ENCODE results near the gene ALDH9A1. TPM values are rescaled to one million over a fixed set of nuclear protein-coding genes. Genes with fewer than 3 reads are reported as not detected.
A peak's percentile ranks its signal among the peaks of the same experiment; 100 is the strongest.
"Not testable (repeated sequence)": the region's sequence is repeated elsewhere in the genome, so short reads cannot be mapped to it uniquely, and the experiment has no call there.

ALDH9A1 gene
- total and polyA plus RNA-seq, 7 experiments from 2014 or later: 25.0 to 88.4 (median 41.6) TPM

- peaks cover 29 to 72% (median 59%) of the 10 kb centered on the region in 7 donors for H3K4me1 Mint-ChIP-seq
- H3K27me3 Mint-ChIP-seq: no peaks in the 10 kb centered on the region
- peaks cover 0 to 13% of the 10 kb centered on the region in 2 donors for H3K4me1 ChIP-seq (ENCODE audit: control insufficient read depth in 2 of 2, insufficient read depth in 2 of 2, low read length in 2 of 2)
- H3K9me3 Mint-ChIP-seq: peaks cover 0 to 7% (median 2%) of the 10 kb centered on the region in 11 donors
- H3K27ac Mint-ChIP-seq: peak overlapping the region in 7 of 9 donors; percentile 16 to 71 (median 48)
- no peak for ATAC-seq
- POLR2A ChIA-PET: interaction anchor here (0.6 kb wide), 1 partner anchor 8 kb away, joined by 3 read pairs; no protein-coding TSS in a partner anchor
- CTCF ChIA-PET: interaction anchor here (0.6 kb wide), 1 partner anchor 16 kb away, joined by 3 read pairs; no protein-coding TSS in a partner anchor
- H3K36me3 ChIP-seq (ENCODE audit: control insufficient read depth in 2 of 3, insufficient read depth in 3 of 3, low read length in 3 of 3): peaks cover 0 to 45% (median 17%) of the 10 kb centered on the region in 3 experiments
- H3K27me3 ChIP-seq (ENCODE audit: control insufficient read depth in 2 of 2, insufficient read depth in 2 of 2, low read length in 2 of 2): no peaks in the 10 kb centered on the region
- intact Hi-C loops (cut with micrococcal nuclease): loop anchor here in 1 of 2 donors (5.0 kb wide), 1 partner anchor 52 kb away; the partner anchor contains the start of gene MGST3
- H3K4me3 Mint-ChIP-seq: no peak overlapping the region
- H3K36me3 Mint-ChIP-seq: peaks cover 21 to 86% (median 62%) of the 10 kb centered on the region in 5 donors
- H3K9me3 ChIP-seq (ENCODE audit: control insufficient read depth in 2 of 3, low read length in 3 of 3): no peaks in the 10 kb centered on the region
- H3K4me3 ChIP-seq (ENCODE audit: low read length): no peak overlapping the region
- no peak overlapping the region for H3K27ac ChIP-seq (ENCODE audit: low read depth, low read length)
- no peak for DNase-seq
Observed at GRCh38 chr1:165683848-165684485, 14.4 kb downstream of the ALDH9A1 start.

DNA sequence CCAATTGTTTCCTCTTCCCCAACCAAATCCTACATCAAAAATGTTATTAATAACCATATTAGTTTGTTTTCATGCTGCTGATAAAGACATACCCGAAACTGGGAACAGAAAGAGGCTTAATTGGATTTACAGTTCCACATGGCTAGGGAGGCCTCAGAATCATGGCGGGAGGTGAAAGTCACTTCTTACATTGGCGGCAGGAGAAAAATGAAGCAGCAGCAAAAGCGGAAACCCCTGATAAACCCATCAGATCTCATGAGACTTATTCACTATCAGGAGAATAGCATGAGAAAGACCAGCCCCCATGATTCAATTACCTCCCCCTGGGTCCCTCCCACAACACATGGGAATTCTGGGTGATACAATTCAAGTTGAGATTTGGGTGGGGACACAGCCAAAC, 17.6 kb downstream of the ALDH9A1 start:
- CTCF ChIA-PET; H3K9me3 Mint-ChIP-seq; H3K4me3 Mint-ChIP-seq; DNase-seq; POLR2A ChIA-PET; H3K27me3 ChIP-seq (ENCODE audit: control insufficient read depth in 2 of 2, insufficient read depth in 2 of 2, low read length in 2 of 2); H3K4me3 ChIP-seq (ENCODE audit: low read length); H3K27me3 Mint-ChIP-seq; ATAC-seq; H3K27ac ChIP-seq (ENCODE audit: low read depth, low read length); H3K9me3 ChIP-seq (ENCODE audit: control insufficient read depth in 2 of 3, low read length in 3 of 3): not testable (repeated sequence)
- Mint-ChIP-seq H3K36me3 (peaks cover 23 to 78% (median 62%) of the 10 kb centered on the region in 5 donors), H3K4me1 (peaks cover 16 to 53% (median 47%) of the 10 kb centered on the region in 7 donors), H3K27ac (peak overlapping the region in 6 of 9 donors; percentile 35 to 78 (median 76))
- Histone ChIP-seq H3K36me3 (ENCODE audit: control insufficient read depth in 2 of 3, insufficient read depth in 3 of 3, low read length in 3 of 3) (peaks cover 4 to 59% (median 21%) of the 10 kb centered on the region in 3 experiments), H3K4me1 (ENCODE audit: control insufficient read depth in 2 of 2, insufficient read depth in 2 of 2, low read length in 2 of 2) (peaks cover 0 to 12% of the 10 kb centered on the region in 2 donors)
- intact Hi-C loops (cut with micrococcal nuclease): loop anchor here in 1 of 2 donors (5.0 kb wide), 1 partner anchor 48 kb away; the partner anchor contains the start of gene MGST3

- peaks cover 0 to 2% (median 0%) of the 10 kb centered on the region in 11 donors for H3K9me3 Mint-ChIP-seq
- no peak overlapping the region for H3K4me3 Mint-ChIP-seq
- H3K4me1 Mint-ChIP-seq: peaks cover 16 to 49% (median 45%) of the 10 kb centered on the region in 7 donors
- no peak for DNase-seq
- ChIA-PET CTCF (no interaction called here), POLR2A (no interaction called here)
- H3K27ac ChIP-seq (ENCODE audit: low read depth, low read length): no peak overlapping the region
- H3K9me3 ChIP-seq (ENCODE audit: control insufficient read depth in 2 of 3, low read length in 3 of 3): no peaks in the 10 kb centered on the region
- no peaks in the 10 kb centered on the region for H3K27me3 Mint-ChIP-seq
- H3K4me3 ChIP-seq (ENCODE audit: low read length): no peak overlapping the region
- peak overlapping the region in 7 of 9 donors; percentile 54 to 79 (median 76) for H3K27ac Mint-ChIP-seq
- peaks cover 21 to 78% (median 61%) of the 10 kb centered on the region in 5 donors for H3K36me3 Mint-ChIP-seq
- no peak for ATAC-seq
- peaks cover 4 to 58% (median 21%) of the 10 kb centered on the region in 3 experiments for H3K36me3 ChIP-seq (ENCODE audit: control insufficient read depth in 2 of 3, insufficient read depth in 3 of 3, low read length in 3 of 3)
- intact Hi-C loops (cut with micrococcal nuclease): loop anchor here in 1 of 2 donors (5.0 kb wide), 1 partner anchor 48 kb away; the partner anchor contains the start of gene MGST3
- H3K4me1 ChIP-seq (ENCODE audit: control insufficient read depth in 2 of 2, insufficient read depth in 2 of 2, low read length in 2 of 2): peaks cover 0 to 8% of the 10 kb centered on the region in 2 donors
- no peaks in the 10 kb centered on the region for H3K27me3 ChIP-seq (ENCODE audit: control insufficient read depth in 2 of 2, insufficient read depth in 2 of 2, low read length in 2 of 2)
Observed at GRCh38 chr1:165680303-165680702, 18.1 kb downstream of the ALDH9A1 start.

DNA sequence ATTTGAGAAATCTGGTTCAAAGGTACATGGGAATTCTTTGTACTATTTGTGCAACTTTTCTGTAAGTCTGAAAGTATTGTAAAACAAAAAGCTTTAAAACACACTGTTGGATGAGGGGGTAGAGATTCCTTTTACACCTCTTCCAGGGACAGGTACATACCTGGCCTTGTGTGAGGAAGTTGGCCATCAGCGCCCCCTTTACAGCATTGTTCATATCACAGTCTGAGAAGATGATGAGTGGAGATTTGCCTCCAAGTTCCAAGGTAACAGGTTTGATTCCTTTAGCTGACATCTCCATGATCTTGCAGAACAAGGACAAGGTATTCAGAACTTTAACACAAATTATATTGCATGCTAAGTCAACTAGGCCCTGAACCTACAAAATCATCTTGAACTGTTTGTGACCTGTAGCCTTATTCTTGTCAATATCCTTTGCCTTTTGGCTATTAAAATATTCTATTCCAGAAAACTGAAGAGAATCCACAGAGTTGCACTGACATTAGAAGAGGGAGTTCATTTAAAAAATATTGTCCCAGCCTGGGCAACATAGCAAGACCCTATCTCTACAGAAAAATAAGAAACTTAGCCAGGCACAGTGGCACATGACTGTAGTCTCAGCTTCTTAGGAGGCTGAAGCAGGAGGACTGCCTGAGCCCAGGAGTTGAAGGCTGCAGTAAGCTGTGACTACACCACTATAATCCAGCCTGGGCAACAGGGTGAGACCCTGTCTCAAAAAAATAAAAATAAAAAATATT, 18.9 kb downstream of the ALDH9A1 start:
- Mint-ChIP-seq H3K27ac (peak overlapping the region in 8 of 9 donors; percentile 13 to 87 (median 76)), H3K9me3 (peaks cover 0 to 2% (median 0%) of the 10 kb centered on the region in 11 donors), H3K36me3 (peaks cover 20 to 74% (median 61%) of the 10 kb centered on the region in 5 donors), H3K4me3 (no peak overlapping the region), H3K4me1 (peaks cover 13 to 43% (median 39%) of the 10 kb centered on the region in 7 donors), H3K27me3 (no peaks in the 10 kb centered on the region)
- intact Hi-C loops (cut with micrococcal nuclease): loop anchor here in 1 of 2 donors (2.0 to 5.0 kb wide), 3 partner anchors 17 to 79 kb away; partner anchors contain the start of gene MGST3
- H3K4me3 ChIP-seq (ENCODE audit: low read length): no peak overlapping the region
- ATAC-seq: no peak
- DNase-seq: no peak
- no peak overlapping the region for H3K27ac ChIP-seq (ENCODE audit: low read depth, low read length)
- H3K36me3 ChIP-seq (ENCODE audit: control insufficient read depth in 2 of 3, insufficient read depth in 3 of 3, low read length in 3 of 3): peaks cover 4 to 59% (median 21%) of the 10 kb centered on the region in 3 experiments
- no peaks in the 10 kb centered on the region for H3K27me3 ChIP-seq (ENCODE audit: control insufficient read depth in 2 of 2, insufficient read depth in 2 of 2, low read length in 2 of 2)
- ChIA-PET CTCF (no interaction called here), POLR2A (interaction anchor here (1.0 to 1.4 kb wide), 2 partner anchors 18 to 49 kb away, joined by 3 to 4 read pairs; partner anchors contain the start of genes ALDH9A1 and MGST3)
- peaks cover 0 to 8% of the 10 kb centered on the region in 2 donors for H3K4me1 ChIP-seq (ENCODE audit: control insufficient read depth in 2 of 2, insufficient read depth in 2 of 2, low read length in 2 of 2)
- no peaks in the 10 kb centered on the region for H3K9me3 ChIP-seq (ENCODE audit: control insufficient read depth in 2 of 3, low read length in 3 of 3)

DNA sequence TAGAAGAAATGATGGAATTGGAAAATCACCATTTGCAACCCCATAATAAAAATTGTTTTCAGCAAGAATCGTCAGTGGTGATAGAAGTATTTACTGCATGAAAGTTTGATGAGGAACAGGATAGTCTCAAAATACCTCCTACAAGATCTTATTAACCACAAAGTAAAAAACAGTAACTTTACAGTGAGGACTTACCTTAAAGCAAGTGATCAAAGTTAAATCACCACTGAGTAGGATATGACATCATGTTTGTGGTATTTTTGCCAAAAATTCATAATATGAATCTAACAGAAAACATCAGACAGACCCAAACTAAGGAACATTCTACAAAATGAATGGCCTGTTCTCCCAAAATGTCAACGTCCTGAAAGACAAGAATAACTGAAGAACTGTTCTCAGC, 19.9 kb downstream of the ALDH9A1 start:
- H3K4me1 Mint-ChIP-seq: peaks cover 11 to 34% (median 31%) of the 10 kb centered on the region in 7 donors
- DNase-seq: peak in 5 of 9 donors; percentile 16 to 46 (median 39)
- peaks cover 20 to 70% (median 54%) of the 10 kb centered on the region in 5 donors for H3K36me3 Mint-ChIP-seq
- Histone ChIP-seq H3K27ac (ENCODE audit: low read depth, low read length) (no peak overlapping the region), H3K27me3 (ENCODE audit: control insufficient read depth in 2 of 2, insufficient read depth in 2 of 2, low read length in 2 of 2) (no peaks in the 10 kb centered on the region), H3K4me3 (ENCODE audit: low read length) (no peak overlapping the region), H3K9me3 (ENCODE audit: control insufficient read depth in 2 of 3, low read length in 3 of 3) (no peaks in the 10 kb centered on the region), H3K36me3 (ENCODE audit: control insufficient read depth in 2 of 3, insufficient read depth in 3 of 3, low read length in 3 of 3) (peaks cover 4 to 59% (median 21%) of the 10 kb centered on the region in 3 experiments), H3K4me1 (ENCODE audit: control insufficient read depth in 2 of 2, insufficient read depth in 2 of 2, low read length in 2 of 2) (peaks cover 0 to 8% of the 10 kb centered on the region in 2 donors)
- peak overlapping the region in 5 of 10 donors; percentile 8 to 63 (median 35) for H3K4me3 Mint-ChIP-seq
- intact Hi-C loops (cut with micrococcal nuclease): loop anchor here in 1 of 2 donors (2.0 kb wide), 2 partner anchors 18 to 78 kb away; no protein-coding TSS in a partner anchor
- CTCF ChIA-PET: interaction anchor here (0.7 to 0.9 kb wide), 2 partner anchors 163 to 285 kb away, joined by 4 to 5 read pairs; no protein-coding TSS in a partner anchor
- POLR2A ChIA-PET: interaction anchor here (1.0 to 1.4 kb wide), 2 partner anchors 19 to 48 kb away, joined by 3 to 4 read pairs; partner anchors contain the start of genes ALDH9A1 and MGST3
- ATAC-seq: peak; percentile 74
- no peaks in the 10 kb centered on the region for H3K27me3 Mint-ChIP-seq
- H3K27ac Mint-ChIP-seq: peak overlapping the region; percentile 13 to 87 (median 77)
- H3K9me3 Mint-ChIP-seq: peaks cover 0 to 2% (median 0%) of the 10 kb centered on the region in 11 donors

- Mint-ChIP-seq H3K27me3 (no peaks in the 10 kb centered on the region), H3K36me3 (peaks cover 26 to 67% (median 49%) of the 10 kb centered on the region in 5 donors), H3K4me1 (peaks cover 10 to 42% (median 28%) of the 10 kb centered on the region in 7 donors), H3K4me3 (no peak overlapping the region), H3K9me3 (peaks cover 0 to 2% (median 0%) of the 10 kb centered on the region in 11 donors), H3K27ac (peak overlapping the region in 1 of 9 donors; percentile 84)
- Histone ChIP-seq H3K27me3 (ENCODE audit: control insufficient read depth in 2 of 2, insufficient read depth in 2 of 2, low read length in 2 of 2) (no peaks in the 10 kb centered on the region), H3K4me1 (ENCODE audit: control insufficient read depth in 2 of 2, insufficient read depth in 2 of 2, low read length in 2 of 2) (peaks cover 0 to 8% of the 10 kb centered on the region in 2 donors), H3K9me3 (ENCODE audit: control insufficient read depth in 2 of 3, low read length in 3 of 3) (no peaks in the 10 kb centered on the region), H3K27ac (ENCODE audit: low read depth, low read length) (no peak overlapping the region), H3K36me3 (ENCODE audit: control insufficient read depth in 2 of 3, insufficient read depth in 3 of 3, low read length in 3 of 3) (peaks cover 4 to 50% (median 5%) of the 10 kb centered on the region in 3 experiments), H3K4me3 (ENCODE audit: low read length) (no peak overlapping the region)
- ATAC-seq (no peak), DNase-seq (no peak)
- POLR2A ChIA-PET: no interaction called here
- CTCF ChIA-PET: no interaction called here
- intact Hi-C loops (cut with micrococcal nuclease): no loop called here
Observed at GRCh38 chr1:165675794-165676193, 22.6 kb downstream of the ALDH9A1 start.
